ENCODE data around the gene KLK11. TPM values are rescaled to one million over a fixed set of nuclear protein-coding genes. Genes with fewer than 3 reads are reported as not detected.

The KLK11 gene
- total and polyA plus RNA-seq, 2 donors (not counting 3 experiments of a cell fraction or from before 2014, with no cell fraction given), result not detected

DNA sequence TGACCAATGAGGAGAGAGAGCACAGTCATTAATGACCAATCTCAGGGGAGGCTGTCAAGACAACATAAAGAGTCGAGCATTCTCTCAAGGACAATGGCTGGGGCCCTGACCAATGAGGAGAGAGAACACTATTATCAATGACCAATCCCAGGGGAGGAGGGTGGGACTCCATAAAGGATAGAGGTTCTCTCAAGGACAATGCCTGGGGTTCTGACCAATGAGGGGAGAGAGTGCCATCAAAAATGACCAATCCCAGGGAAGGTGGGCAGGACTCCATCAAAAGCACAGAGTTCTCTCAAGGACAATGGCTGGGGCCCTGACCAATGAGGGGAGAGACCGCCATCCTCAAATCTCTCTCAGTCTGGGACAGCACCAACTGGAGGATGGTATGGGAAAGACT, 3.3 kb upstream of the KLK11 start:
- H3K36me3 ChIP-seq (ENCODE audit: control insufficient read depth in 2 of 2, extremely low read depth in 1 of 2, insufficient read depth in 2 of 2, low read length in 2 of 2), result no peaks in the 10 kb centered on the region
- H3K4me3 ChIP-seq (replicated peaks in 1 of 3; ENCODE audit: insufficient read depth in 1 of 3, low read depth in 1 of 3, low read length in 3 of 3), result no peak overlapping the region
- POLR2A ChIA-PET, result no interaction called here
- H3K9ac ChIP-seq (replicated peaks; ENCODE audit: extremely low read depth, insufficient read depth, low read length), result no peak overlapping the region
- H3K4me2 ChIP-seq (ENCODE audit: insufficient read depth, low read length), result no peak overlapping the region
- no TSS peak for BruUV-seq (replicated peaks)
- no peaks in the 10 kb centered on the region for H4K20me1 ChIP-seq (replicated peaks; ENCODE audit: control insufficient read depth, extremely low read depth, insufficient read depth, low read length)
- no peaks in the 10 kb centered on the region for H3K9me1 ChIP-seq (replicated peaks; ENCODE audit: control insufficient read depth, extremely low read depth, insufficient read depth, low read length)
- H3K79me2 ChIP-seq (ENCODE audit: control insufficient read depth, insufficient read depth, low read length), result no peaks in the 10 kb centered on the region
- no peak for TF ChIP-seq GATA2 (IDR thresholded peaks at IDR 0.05; ENCODE audit: insufficient read depth, insufficient read length, low read depth, low read length)
- TF ChIP-seq MYC (IDR thresholded peaks at IDR 0.05; ENCODE audit: low read depth, low read length), result no peak
- TF ChIP-seq POLR2AphosphoS5 (IDR thresholded peaks at IDR 0.05; ENCODE audit: insufficient read depth, low read depth, low read length), result no peak
- TF ChIP-seq CTCF (IDR thresholded peaks at IDR 0.05; ENCODE audit: extremely low read depth in 1 of 2, insufficient read depth in 1 of 2, low read depth in 1 of 2, low read length in 2 of 2), result no peak
- TF ChIP-seq, protein P1, sequence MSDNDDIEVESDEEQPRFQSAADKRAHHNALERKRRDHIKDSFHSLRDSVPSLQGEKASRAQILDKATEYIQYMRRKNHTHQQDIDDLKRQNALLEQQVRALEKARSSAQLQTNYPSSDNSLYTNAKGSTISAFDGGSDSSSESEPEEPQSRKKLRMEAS (IDR thresholded peaks at IDR 0.05; ENCODE audit: insufficient read depth, insufficient read length), result no peak
- no peak for TF ChIP-seq EZH2 (IDR thresholded peaks at IDR 0.05; ENCODE audit: borderline replicate concordance, low read depth, low read length, severe bottlenecking)
- TF ChIP-seq FOS (IDR thresholded peaks at IDR 0.05; ENCODE audit: borderline replicate concordance, insufficient read depth, low read length), result no peak
- no peak for TF ChIP-seq JUN (IDR thresholded peaks at IDR 0.05; ENCODE audit: borderline replicate concordance, insufficient read depth, insufficient read length, low read depth)
- no peak for TF ChIP-seq POLR2A (IDR thresholded peaks at IDR 0.05; ENCODE audit: low read depth, low read length)
- dilution Hi-C loops (cut with MboI; ENCODE audit: extremely low pct_ligation_motif_present, low sequenced_read_pairs) (no loop called here), intact Hi-C loops (cut with micrococcal nuclease) (no loop called here)
- FAIRE-seq, result no peak
- no peak for DNase-seq (ENCODE audit: low read depth, low spot score)
- H3K27ac ChIP-seq (ENCODE audit: insufficient read depth, low read depth, low read length), result no peak overlapping the region
- CTCF ChIA-PET, result interaction anchor here (0.9 kb wide), 1 partner anchor 9 kb away, joined by 3 read pairs; no protein-coding TSS in a partner anchor
- no peaks in the 10 kb centered on the region for H3K4me1 ChIP-seq (ENCODE audit: control insufficient read depth, extremely low read depth, insufficient read depth, low read length)
- H2AFZ ChIP-seq (ENCODE audit: low read depth, low read length), result no peak overlapping the region
- H3K9me3 ChIP-seq (replicated peaks; ENCODE audit: control insufficient read depth, insufficient read depth, low read length), result no peaks in the 10 kb centered on the region
- H3K27me3 ChIP-seq (ENCODE audit: control insufficient read depth in 2 of 2, insufficient read depth in 2 of 2, low read length in 2 of 2), result no peaks in the 10 kb centered on the region
